Measurements from ENCODE around the gene PTGES3L.

Gene PTGES3L

DNA sequence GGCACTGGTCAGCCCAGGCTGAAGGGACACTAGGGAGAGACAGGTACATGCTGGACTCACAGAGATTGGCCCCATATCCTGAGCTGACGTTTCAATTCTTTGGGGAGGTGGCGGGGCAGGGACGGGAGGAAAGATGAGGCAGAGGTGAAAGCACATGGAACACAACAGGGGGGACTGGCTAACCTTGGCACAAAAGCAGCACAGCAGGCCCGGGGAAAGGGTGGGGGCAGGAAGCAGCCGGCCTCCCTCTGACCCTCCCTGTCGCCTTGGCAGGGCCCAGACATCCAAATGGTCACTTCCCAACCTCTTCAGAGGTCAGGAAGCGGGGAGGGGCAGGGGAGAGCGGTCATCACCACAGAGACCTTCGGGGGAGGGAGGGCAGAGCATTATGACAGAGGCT, 35.7 kb upstream of the PTGES3L start:
- H3K23ac ChIP-seq (ENCODE audit: low read length in 2 of 2): no peak overlapping the region
- peak overlapping the region; percentile 12 for H4K8ac ChIP-seq (ENCODE audit: low read length)
- H2AFZ ChIP-seq (ENCODE audit: low read depth, low read length): no peak overlapping the region
- H3K14ac ChIP-seq (ENCODE audit: low read length in 2 of 2): no peak overlapping the region
- DNase-seq: no peak
- H4K91ac ChIP-seq (ENCODE audit: low read length): no peak overlapping the region
- no peak overlapping the region for H3K18ac ChIP-seq (ENCODE audit: low read depth in 1 of 2, low read length in 2 of 2)
- no peaks in the 10 kb centered on the region for H3K9me3 ChIP-seq (ENCODE audit: control insufficient read depth, low read length)
- peaks cover 33% of the 10 kb centered on the region for H3K79me1 ChIP-seq (replicated peaks; ENCODE audit: low read length, poor library complexity, severe bottlenecking)
- H3K4ac ChIP-seq (ENCODE audit: low read depth in 1 of 2, low read length in 2 of 2): no peak overlapping the region
- H2BK5ac ChIP-seq (ENCODE audit: low read depth, low read length, poor library complexity, severe bottlenecking): no peak overlapping the region
- H3K4me1 ChIP-seq (ENCODE audit: control insufficient read depth, insufficient read depth, low read depth, low read length): peaks cover 25% of the 10 kb centered on the region
- H3K27me3 ChIP-seq (ENCODE audit: control insufficient read depth in 1 of 2, insufficient read depth in 1 of 2, low read length in 2 of 2): no peaks in the 10 kb centered on the region
- WGBS: 65% methylated on average over 5 of the region's 9 CpGs
- H3K36me3 ChIP-seq (ENCODE audit: control insufficient read depth in 1 of 2, insufficient read depth in 2 of 2, low read depth in 1 of 2, low read length in 2 of 2): peaks cover 65 to 88% of the 10 kb centered on the region in 2 experiments
- H3K4me3 ChIP-seq (ENCODE audit: insufficient read depth in 1 of 2, low read depth in 1 of 2, low read length in 2 of 2): peak overlapping the region in 1 of 2 experiments; percentile 12
- no peak overlapping the region for H2BK12ac ChIP-seq (ENCODE audit: low read length in 2 of 2)
- no peak overlapping the region for H2BK15ac ChIP-seq (ENCODE audit: low read depth, poor library complexity, severe bottlenecking)
- H3K4me2 ChIP-seq (ENCODE audit: low read length, poor library complexity, severe bottlenecking): no peak overlapping the region
- H3K9ac ChIP-seq (ENCODE audit: low read length): peak overlapping the region; percentile 56
- H3K27ac ChIP-seq (ENCODE audit: low read length, poor library complexity, severe bottlenecking): no peak overlapping the region
- H2BK120ac ChIP-seq (ENCODE audit: low read depth, low read length): no peak overlapping the region
- H2AK5ac ChIP-seq (ENCODE audit: low read length, severe bottlenecking): no peak overlapping the region

- Histone ChIP-seq H4K8ac (ENCODE audit: low read length) (no peak overlapping the region), H4K91ac (ENCODE audit: low read length) (no peak overlapping the region), H3K14ac (ENCODE audit: low read length in 2 of 2) (no peak overlapping the region), H2AK5ac (ENCODE audit: low read length, severe bottlenecking) (no peak overlapping the region), H2BK120ac (ENCODE audit: low read depth, low read length) (no peak overlapping the region), H3K27ac (ENCODE audit: low read length, poor library complexity, severe bottlenecking) (no peak overlapping the region), H3K36me3 (ENCODE audit: control insufficient read depth in 1 of 2, insufficient read depth in 2 of 2, low read depth in 1 of 2, low read length in 2 of 2) (peaks cover 63 to 86% of the 10 kb centered on the region in 2 experiments), H3K79me1 (replicated peaks; ENCODE audit: low read length, poor library complexity, severe bottlenecking) (peaks cover 33% of the 10 kb centered on the region), H3K9ac (ENCODE audit: low read length) (peak overlapping the region; percentile 56), H3K9me3 (ENCODE audit: control insufficient read depth, low read length) (no peaks in the 10 kb centered on the region), H2BK12ac (ENCODE audit: low read length in 2 of 2) (no peak overlapping the region), H2BK15ac (ENCODE audit: low read depth, poor library complexity, severe bottlenecking) (no peak overlapping the region), H3K23ac (ENCODE audit: low read length in 2 of 2) (no peak overlapping the region), H3K18ac (ENCODE audit: low read depth in 1 of 2, low read length in 2 of 2) (no peak overlapping the region), H3K4me3 (ENCODE audit: insufficient read depth in 1 of 2, low read depth in 1 of 2, low read length in 2 of 2) (no peak overlapping the region), H3K4ac (ENCODE audit: low read depth in 1 of 2, low read length in 2 of 2) (no peak overlapping the region), H3K27me3 (ENCODE audit: control insufficient read depth in 1 of 2, insufficient read depth in 1 of 2, low read length in 2 of 2) (no peaks in the 10 kb centered on the region), H2BK5ac (ENCODE audit: low read depth, low read length, poor library complexity, severe bottlenecking) (no peak overlapping the region), H2AFZ (ENCODE audit: low read depth, low read length) (no peak overlapping the region), H3K4me2 (ENCODE audit: low read length, poor library complexity, severe bottlenecking) (no peak overlapping the region), H3K4me1 (ENCODE audit: control insufficient read depth, insufficient read depth, low read depth, low read length) (peaks cover 20% of the 10 kb centered on the region)
- WGBS: 96% methylated on average over 8 of the region's 8 CpGs
- no peak for DNase-seq
Measured at GRCh38 chr17:43014649-43015542, 35.0 kb upstream of the PTGES3L start.

- DNase-seq: no peak
- peaks cover 13% of the 10 kb centered on the region for H3K4me1 ChIP-seq (ENCODE audit: control insufficient read depth, insufficient read depth, low read depth, low read length)
- no peak overlapping the region for H3K23ac ChIP-seq (ENCODE audit: low read length in 2 of 2)
- WGBS: 91% methylated on average over 12 of the region's 12 CpGs
- no peak overlapping the region for H4K91ac ChIP-seq (ENCODE audit: low read length)
- H3K79me1 ChIP-seq (replicated peaks; ENCODE audit: low read length, poor library complexity, severe bottlenecking): peaks cover 33% of the 10 kb centered on the region
- no peaks in the 10 kb centered on the region for H3K27me3 ChIP-seq (ENCODE audit: control insufficient read depth in 1 of 2, insufficient read depth in 1 of 2, low read length in 2 of 2)
- H3K9me3 ChIP-seq (ENCODE audit: control insufficient read depth, low read length): no peaks in the 10 kb centered on the region
- H3K4me3 ChIP-seq (ENCODE audit: insufficient read depth in 1 of 2, low read depth in 1 of 2, low read length in 2 of 2): no peak overlapping the region
- no peak overlapping the region for H2BK5ac ChIP-seq (ENCODE audit: low read depth, low read length, poor library complexity, severe bottlenecking)
- peaks cover 56 to 81% of the 10 kb centered on the region in 2 experiments for H3K36me3 ChIP-seq (ENCODE audit: control insufficient read depth in 1 of 2, insufficient read depth in 2 of 2, low read depth in 1 of 2, low read length in 2 of 2)
- H3K9ac ChIP-seq (ENCODE audit: low read length): peak overlapping the region; percentile 56
- no peak overlapping the region for H4K8ac ChIP-seq (ENCODE audit: low read length)
- H3K27ac ChIP-seq (ENCODE audit: low read length, poor library complexity, severe bottlenecking): no peak overlapping the region
- H2BK120ac ChIP-seq (ENCODE audit: low read depth, low read length): no peak overlapping the region
- H3K14ac ChIP-seq (ENCODE audit: low read length in 2 of 2): no peak overlapping the region
- no peak overlapping the region for H2AFZ ChIP-seq (ENCODE audit: low read depth, low read length)
- no peak overlapping the region for H2BK12ac ChIP-seq (ENCODE audit: low read length in 2 of 2)
- H2AK5ac ChIP-seq (ENCODE audit: low read length, severe bottlenecking): no peak overlapping the region
- no peak overlapping the region for H3K18ac ChIP-seq (ENCODE audit: low read depth in 1 of 2, low read length in 2 of 2)
- no peak overlapping the region for H3K4ac ChIP-seq (ENCODE audit: low read depth in 1 of 2, low read length in 2 of 2)
- no peak overlapping the region for H2BK15ac ChIP-seq (ENCODE audit: low read depth, poor library complexity, severe bottlenecking)
- no peak overlapping the region for H3K4me2 ChIP-seq (ENCODE audit: low read length, poor library complexity, severe bottlenecking)
Measured at GRCh38 chr17:43014020-43014648, 34.3 kb upstream of the PTGES3L start.

DNA sequence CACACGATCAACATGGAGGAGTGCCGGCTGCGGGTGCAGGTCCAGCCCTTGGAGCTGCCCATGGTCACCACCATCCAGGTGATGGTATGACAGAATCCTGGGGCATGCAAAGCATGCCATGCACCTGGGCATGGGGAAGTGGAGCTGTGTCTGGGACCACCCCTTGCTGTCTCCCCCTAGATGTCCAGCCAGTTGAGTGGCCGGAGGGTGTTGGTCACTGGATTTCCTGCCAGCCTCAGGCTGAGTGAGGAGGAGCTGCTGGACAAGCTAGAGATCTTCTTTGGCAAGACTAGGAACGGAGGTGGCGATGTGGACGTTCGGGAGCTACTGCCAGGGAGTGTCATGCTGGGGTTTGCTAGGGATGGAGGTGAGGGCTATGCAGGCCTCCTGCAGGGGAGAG, 33.4 kb upstream of the PTGES3L start:
- Histone ChIP-seq H2AFZ (ENCODE audit: low read depth, low read length) (no peak overlapping the region), H2BK5ac (ENCODE audit: low read depth, low read length, poor library complexity, severe bottlenecking) (no peak overlapping the region), H2BK15ac (ENCODE audit: low read depth, poor library complexity, severe bottlenecking) (no peak overlapping the region), H2BK12ac (ENCODE audit: low read length in 2 of 2) (no peak overlapping the region), H4K91ac (ENCODE audit: low read length) (no peak overlapping the region), H2BK120ac (ENCODE audit: low read depth, low read length) (no peak overlapping the region), H3K27me3 (ENCODE audit: control insufficient read depth in 1 of 2, insufficient read depth in 1 of 2, low read length in 2 of 2) (no peaks in the 10 kb centered on the region), H3K9me3 (ENCODE audit: control insufficient read depth, low read length) (no peaks in the 10 kb centered on the region), H3K9ac (ENCODE audit: low read length) (no peak overlapping the region), H3K18ac (ENCODE audit: low read depth in 1 of 2, low read length in 2 of 2) (no peak overlapping the region), H3K27ac (ENCODE audit: low read length, poor library complexity, severe bottlenecking) (no peak overlapping the region), H3K14ac (ENCODE audit: low read length in 2 of 2) (no peak overlapping the region), H2AK5ac (ENCODE audit: low read length, severe bottlenecking) (no peak overlapping the region), H3K4me2 (ENCODE audit: low read length, poor library complexity, severe bottlenecking) (no peak overlapping the region), H3K4me1 (ENCODE audit: control insufficient read depth, insufficient read depth, low read depth, low read length) (peaks cover 10% of the 10 kb centered on the region), H3K36me3 (ENCODE audit: control insufficient read depth in 1 of 2, insufficient read depth in 2 of 2, low read depth in 1 of 2, low read length in 2 of 2) (peaks cover 53 to 73% of the 10 kb centered on the region in 2 experiments), H3K4me3 (ENCODE audit: insufficient read depth in 1 of 2, low read depth in 1 of 2, low read length in 2 of 2) (no peak overlapping the region), H4K8ac (ENCODE audit: low read length) (no peak overlapping the region), H3K23ac (ENCODE audit: low read length in 2 of 2) (no peak overlapping the region), H3K4ac (ENCODE audit: low read depth in 1 of 2, low read length in 2 of 2) (no peak overlapping the region), H3K79me1 (replicated peaks; ENCODE audit: low read length, poor library complexity, severe bottlenecking) (peaks cover 30% of the 10 kb centered on the region)
- 95% methylated on average over 8 of the region's 8 CpGs for WGBS
- no peak for DNase-seq
